ENCODE measurements around the gene MYH1. TPM values are rescaled to one million over a fixed set of nuclear protein-coding genes. Genes with fewer than 3 reads are reported as not detected.

MYH1 gene
- total and polyA plus RNA-seq, 9 of the 15 experiments (the other 6 are each of a cell fraction or from before 2014, with no cell fraction given) = not detected

DNA sequence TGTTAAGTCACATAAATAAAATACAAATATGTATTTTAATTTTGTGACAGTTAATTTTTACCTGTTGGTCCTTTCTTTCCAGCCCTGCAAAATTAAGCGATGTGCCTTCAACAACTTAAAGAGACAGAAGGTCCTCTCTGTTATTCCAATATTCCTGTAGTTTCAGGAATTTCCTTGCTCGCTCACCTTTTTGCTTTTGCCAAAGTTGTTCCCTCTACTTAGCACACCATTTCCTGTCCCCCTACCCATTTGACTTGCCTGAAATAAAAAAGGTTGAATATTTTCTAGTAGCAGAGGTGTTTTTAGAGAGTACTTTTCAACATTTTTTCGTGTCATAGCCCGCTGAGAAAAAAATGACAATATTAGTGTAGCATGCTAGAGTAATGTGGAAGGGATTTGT is 31.7 kb upstream of the MYH1 start:
- no peak for TF ChIP-seq GATAD2B (IDR thresholded peaks at IDR 0.05; ENCODE audit: borderline replicate concordance)
- TF ChIP-seq, protein P1, sequence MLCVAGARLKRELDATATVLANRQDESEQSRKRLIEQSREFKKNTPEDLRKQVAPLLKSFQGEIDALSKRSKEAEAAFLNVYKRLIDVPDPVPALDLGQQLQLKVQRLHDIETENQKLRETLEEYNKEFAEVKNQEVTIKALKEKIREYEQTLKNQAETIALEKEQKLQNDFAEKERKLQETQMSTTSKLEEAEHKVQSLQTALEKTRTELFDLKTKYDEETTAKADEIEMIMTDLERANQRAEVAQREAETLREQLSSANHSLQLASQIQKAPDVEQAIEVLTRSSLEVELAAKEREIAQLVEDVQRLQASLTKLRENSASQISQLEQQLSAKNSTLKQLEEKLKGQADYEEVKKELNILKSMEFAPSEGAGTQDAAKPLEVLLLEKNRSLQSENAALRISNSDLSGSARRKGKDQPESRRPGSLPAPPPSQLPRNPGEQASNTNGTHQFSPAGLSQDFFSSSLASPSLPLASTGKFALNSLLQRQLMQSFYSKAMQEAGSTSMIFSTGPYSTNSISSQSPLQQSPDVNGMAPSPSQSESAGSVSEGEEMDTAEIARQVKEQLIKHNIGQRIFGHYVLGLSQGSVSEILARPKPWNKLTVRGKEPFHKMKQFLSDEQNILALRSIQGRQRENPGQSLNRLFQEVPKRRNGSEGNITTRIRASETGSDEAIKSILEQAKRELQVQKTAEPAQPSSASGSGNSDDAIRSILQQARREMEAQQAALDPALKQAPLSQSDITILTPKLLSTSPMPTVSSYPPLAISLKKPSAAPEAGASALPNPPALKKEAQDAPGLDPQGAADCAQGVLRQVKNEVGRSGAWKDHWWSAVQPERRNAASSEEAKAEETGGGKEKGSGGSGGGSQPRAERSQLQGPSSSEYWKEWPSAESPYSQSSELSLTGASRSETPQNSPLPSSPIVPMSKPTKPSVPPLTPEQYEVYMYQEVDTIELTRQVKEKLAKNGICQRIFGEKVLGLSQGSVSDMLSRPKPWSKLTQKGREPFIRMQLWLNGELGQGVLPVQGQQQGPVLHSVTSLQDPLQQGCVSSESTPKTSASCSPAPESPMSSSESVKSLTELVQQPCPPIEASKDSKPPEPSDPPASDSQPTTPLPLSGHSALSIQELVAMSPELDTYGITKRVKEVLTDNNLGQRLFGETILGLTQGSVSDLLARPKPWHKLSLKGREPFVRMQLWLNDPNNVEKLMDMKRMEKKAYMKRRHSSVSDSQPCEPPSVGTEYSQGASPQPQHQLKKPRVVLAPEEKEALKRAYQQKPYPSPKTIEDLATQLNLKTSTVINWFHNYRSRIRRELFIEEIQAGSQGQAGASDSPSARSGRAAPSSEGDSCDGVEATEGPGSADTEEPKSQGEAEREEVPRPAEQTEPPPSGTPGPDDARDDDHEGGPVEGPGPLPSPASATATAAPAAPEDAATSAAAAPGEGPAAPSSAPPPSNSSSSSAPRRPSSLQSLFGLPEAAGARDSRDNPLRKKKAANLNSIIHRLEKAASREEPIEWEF (CRISPR knock-in tag; IDR thresholded peaks at IDR 0.05) = no peak
- TF ChIP-seq CREBBP (IDR thresholded peaks at IDR 0.05; ENCODE audit: low read depth, low read length) = no peak
- no peak overlapping the region for H3K27ac ChIP-seq (ENCODE audit: extremely low read depth, low read depth, low read length)

More for the DNA sequence above, 31.7 kb upstream of the MYH1 start:
- no peaks in the 10 kb centered on the region for H4K20me1 ChIP-seq (replicated peaks; ENCODE audit: control insufficient read depth, insufficient read depth, low read length)
- CTCF ChIA-PET (ENCODE audit: low intra/inter-chr PET ratio) = no interaction called here
- FAIRE-seq (no peak), DNase-seq (ENCODE audit: extremely low read depth in 1 of 4, low spot score in 3 of 4) (no peak), ATAC-seq (no peak)
- H3K79me2 ChIP-seq (ENCODE audit: control insufficient read depth, insufficient read depth, low read length) = no peaks in the 10 kb centered on the region
- no peaks in the 10 kb centered on the region for H3K9me1 ChIP-seq (ENCODE audit: control insufficient read depth, insufficient read depth, low read length)
- intact Hi-C loops (cut with micrococcal nuclease) (no loop called here), in situ Hi-C loops (cut with MboI) (no loop called here)
- H3K27me3 ChIP-seq (ENCODE audit: control insufficient read depth in 2 of 2, insufficient read depth in 2 of 2, low read length in 2 of 2) = peaks cover 0 to 4% of the 10 kb centered on the region in 2 experiments; a peak in 2 of 5 replicates
- H3K9ac ChIP-seq (ENCODE audit: insufficient read depth in 1 of 2, low read depth in 2 of 2, low read length in 2 of 2) = no peak overlapping the region
- no peak overlapping the region for H2AFZ ChIP-seq (ENCODE audit: low read depth, low read length)
- POLR2A ChIA-PET = no interaction called here
- no peak overlapping the region for H3K4me3 ChIP-seq
- H3K9me3 ChIP-seq (replicated peaks; ENCODE audit: control insufficient read depth, insufficient read depth, low read depth, low read length) = no peaks in the 10 kb centered on the region
- BruUV-seq (replicated peaks) = no TSS peak
- no peaks in the 10 kb centered on the region for H3K36me3 ChIP-seq (ENCODE audit: control insufficient read depth, insufficient read depth, low read length)
- no peaks in the 10 kb centered on the region for H3K4me1 ChIP-seq (replicated peaks in 1 of 2; ENCODE audit: control insufficient read depth in 2 of 2, insufficient read depth in 2 of 2, low read length in 2 of 2)
- WGBS (ENCODE audit: insufficient coverage, low coverage, missing lambda C conversion rate) = 0% methylated on average over 4 of the region's 4 CpGs
- no peak overlapping the region for H3K4me2 ChIP-seq (ENCODE audit: insufficient read depth, low read length)
